ENCODE results near the gene SRSF9. TPM values are rescaled to one million over a fixed set of nuclear protein-coding genes. Genes with fewer than 3 reads are reported as not detected.

Gene SRSF9
- total and polyA plus RNA-seq, 2 of the 13 experiments (the other 11 are each of a cell fraction or from before 2014, with no cell fraction given): 125 to 144 TPM

DNA sequence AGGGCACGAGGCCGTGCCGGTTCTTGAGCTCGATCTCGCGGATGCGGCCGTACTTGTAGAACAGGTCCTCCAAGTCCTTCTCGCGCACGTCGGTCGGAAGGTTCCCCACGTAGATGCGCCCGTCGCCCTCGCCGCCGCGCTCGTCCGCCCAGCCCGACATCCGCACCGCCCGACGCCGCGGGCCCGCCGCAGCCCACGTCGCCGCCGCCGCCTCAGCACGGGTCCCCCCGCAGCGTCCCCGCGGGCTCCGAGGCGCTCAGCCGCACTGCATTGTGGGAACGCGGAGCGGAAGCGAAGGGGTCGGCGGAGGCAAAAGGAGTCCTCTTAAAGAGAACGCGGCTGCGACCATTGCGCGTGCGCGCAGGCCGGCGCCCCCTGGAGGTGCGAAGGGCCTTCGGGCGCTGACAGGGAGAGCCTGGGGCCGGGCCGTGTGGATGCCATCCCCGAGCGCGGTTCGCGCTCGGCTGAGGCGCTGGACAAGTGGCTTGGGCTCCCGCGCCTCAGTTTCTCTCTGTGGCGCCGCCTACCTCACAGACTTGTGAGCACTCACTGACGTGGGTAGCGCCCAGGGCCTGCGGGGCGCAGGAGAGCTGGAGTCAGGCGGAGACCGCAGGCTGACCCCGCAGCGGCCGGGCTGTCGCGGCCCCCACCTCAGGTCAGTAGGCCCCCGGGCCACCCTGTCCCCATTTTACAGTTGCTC is at the start of gene SRSF9 (continued):
- TF ChIP-seq ZBTB49 (CRISPR knock-in tag; IDR thresholded peaks at IDR 0.05; ENCODE audit: borderline replicate concordance): no peak
- no peak for TF ChIP-seq ZNF180 (CRISPR knock-in tag; IDR thresholded peaks at IDR 0.05; ENCODE audit: borderline replicate concordance, low read depth)
- TF ChIP-seq NFKBIZ (CRISPR knock-in tag; IDR thresholded peaks at IDR 0.05): no peak; the same call in 1 of the 2 replicates
- TF ChIP-seq SNAPC2 (CRISPR knock-in tag; IDR thresholded peaks at IDR 0.05): no peak
- no peak for TF ChIP-seq MYNN (CRISPR knock-in tag; IDR thresholded peaks at IDR 0.05; ENCODE audit: low read depth)
- TF ChIP-seq ZNF891 (CRISPR knock-in tag; IDR thresholded peaks at IDR 0.05): peak; percentile 76; the same call in 1 of the 2 replicates
- TF ChIP-seq ZNF703 (CRISPR knock-in tag; IDR thresholded peaks at IDR 0.05; ENCODE audit: borderline replicate concordance): peak; percentile 54; the same call in 1 of the 2 replicates
- TF ChIP-seq WIZ (CRISPR knock-in tag; IDR thresholded peaks at IDR 0.05): no peak
- TF ChIP-seq NBN (conservative IDR thresholded peaks at IDR 0.05): no peak
- TF ChIP-seq SKI (IDR thresholded peaks at IDR 0.05; ENCODE audit: partially characterized antibody): peak; percentile 46
- TF ChIP-seq, protein P1, sequence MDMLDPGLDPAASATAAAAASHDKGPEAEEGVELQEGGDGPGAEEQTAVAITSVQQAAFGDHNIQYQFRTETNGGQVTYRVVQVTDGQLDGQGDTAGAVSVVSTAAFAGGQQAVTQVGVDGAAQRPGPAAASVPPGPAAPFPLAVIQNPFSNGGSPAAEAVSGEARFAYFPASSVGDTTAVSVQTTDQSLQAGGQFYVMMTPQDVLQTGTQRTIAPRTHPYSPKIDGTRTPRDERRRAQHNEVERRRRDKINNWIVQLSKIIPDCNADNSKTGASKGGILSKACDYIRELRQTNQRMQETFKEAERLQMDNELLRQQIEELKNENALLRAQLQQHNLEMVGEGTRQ (IDR thresholded peaks at IDR 0.05; ENCODE audit: low read depth, low read length): no peak
- TF ChIP-seq, protein P1 (CRISPR knock-in tag; IDR thresholded peaks at IDR 0.05; ENCODE audit: borderline replicate concordance): peak; percentile 33; the same call in 1 of the 2 replicates
- TF ChIP-seq, protein P2, sequence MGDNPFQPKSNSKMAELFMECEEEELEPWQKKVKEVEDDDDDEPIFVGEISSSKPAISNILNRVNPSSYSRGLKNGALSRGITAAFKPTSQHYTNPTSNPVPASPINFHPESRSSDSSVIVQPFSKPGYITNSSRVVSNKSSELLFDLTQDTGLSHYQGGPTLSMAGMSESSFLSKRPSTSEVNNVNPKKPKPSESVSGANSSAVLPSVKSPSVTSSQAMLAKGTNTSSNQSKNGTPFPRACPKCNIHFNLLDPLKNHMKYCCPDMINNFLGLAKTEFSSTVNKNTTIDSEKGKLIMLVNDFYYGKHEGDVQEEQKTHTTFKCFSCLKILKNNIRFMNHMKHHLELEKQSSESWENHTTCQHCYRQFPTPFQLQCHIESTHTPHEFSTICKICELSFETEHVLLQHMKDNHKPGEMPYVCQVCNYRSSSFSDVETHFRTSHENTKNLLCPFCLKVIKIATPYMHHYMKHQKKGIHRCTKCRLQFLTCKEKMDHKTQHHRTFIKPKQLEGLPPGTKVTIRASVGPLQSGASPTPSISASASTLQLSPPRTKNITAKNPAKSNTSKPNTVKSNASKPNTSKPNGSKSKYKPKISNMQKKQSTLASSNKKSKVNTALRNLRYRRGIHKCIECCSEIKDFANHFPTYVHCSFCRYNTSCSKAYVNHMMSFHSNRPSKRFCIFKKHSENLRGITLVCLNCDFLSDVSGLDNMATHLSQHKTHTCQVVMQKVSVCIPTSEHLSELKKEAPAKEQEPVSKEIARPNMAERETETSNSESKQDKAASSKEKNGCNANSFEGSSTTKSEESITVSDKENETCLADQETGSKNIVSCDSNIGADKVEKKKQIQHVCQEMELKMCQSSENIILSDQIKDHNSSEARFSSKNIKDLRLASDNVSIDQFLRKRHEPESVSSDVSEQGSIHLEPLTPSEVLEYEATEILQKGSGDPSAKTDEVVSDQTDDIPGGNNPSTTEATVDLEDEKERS (CRISPR knock-in tag; IDR thresholded peaks at IDR 0.05): 0 out of 2 replicates have a peak, but pooled peaks have one; percentile 5
- TF ChIP-seq KLF9 (CRISPR knock-in tag; IDR thresholded peaks at IDR 0.05; ENCODE audit: low read depth): no peak
- TF ChIP-seq ZNF256 (CRISPR knock-in tag; conservative IDR thresholded peaks at IDR 0.05): no peak
- TF ChIP-seq ZNF354B (CRISPR knock-in tag; IDR thresholded peaks at IDR 0.05): 0 out of 2 replicates have a peak, but pooled peaks have one; percentile 13
- TF ChIP-seq KLF16 (CRISPR knock-in tag; IDR thresholded peaks at IDR 0.05): peak in 1 of 2 experiments; percentile 81; a peak in 2 of 4 replicates
- TF ChIP-seq, protein P3, sequence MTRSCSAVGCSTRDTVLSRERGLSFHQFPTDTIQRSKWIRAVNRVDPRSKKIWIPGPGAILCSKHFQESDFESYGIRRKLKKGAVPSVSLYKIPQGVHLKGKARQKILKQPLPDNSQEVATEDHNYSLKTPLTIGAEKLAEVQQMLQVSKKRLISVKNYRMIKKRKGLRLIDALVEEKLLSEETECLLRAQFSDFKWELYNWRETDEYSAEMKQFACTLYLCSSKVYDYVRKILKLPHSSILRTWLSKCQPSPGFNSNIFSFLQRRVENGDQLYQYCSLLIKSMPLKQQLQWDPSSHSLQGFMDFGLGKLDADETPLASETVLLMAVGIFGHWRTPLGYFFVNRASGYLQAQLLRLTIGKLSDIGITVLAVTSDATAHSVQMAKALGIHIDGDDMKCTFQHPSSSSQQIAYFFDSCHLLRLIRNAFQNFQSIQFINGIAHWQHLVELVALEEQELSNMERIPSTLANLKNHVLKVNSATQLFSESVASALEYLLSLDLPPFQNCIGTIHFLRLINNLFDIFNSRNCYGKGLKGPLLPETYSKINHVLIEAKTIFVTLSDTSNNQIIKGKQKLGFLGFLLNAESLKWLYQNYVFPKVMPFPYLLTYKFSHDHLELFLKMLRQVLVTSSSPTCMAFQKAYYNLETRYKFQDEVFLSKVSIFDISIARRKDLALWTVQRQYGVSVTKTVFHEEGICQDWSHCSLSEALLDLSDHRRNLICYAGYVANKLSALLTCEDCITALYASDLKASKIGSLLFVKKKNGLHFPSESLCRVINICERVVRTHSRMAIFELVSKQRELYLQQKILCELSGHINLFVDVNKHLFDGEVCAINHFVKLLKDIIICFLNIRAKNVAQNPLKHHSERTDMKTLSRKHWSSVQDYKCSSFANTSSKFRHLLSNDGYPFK (CRISPR knock-in tag; IDR thresholded peaks at IDR 0.05; ENCODE audit: borderline replicate concordance): peak; percentile 73; the same call in 1 of the 2 replicates

Data from HepG2 (cell line).